HEK293 (cell line): ENCODE data around the gene MBD5.

ENCODE experiments used
- HOXA7 ChIP-seq: sonication (generic); formaldehyde crosslinking; IDR thresholded peaks from 2 replicates; pipeline ENCODE4 v1.8.1; 2022; ENCODE audit warnings: missing genetic modification reagents, borderline replicate concordance
- KLF7 ChIP-seq: fragments of 450-650 bp; formaldehyde crosslinking; IDR thresholded peaks from 2 replicates; pipeline ENCODE4 v1.5.1; 2016; ENCODE audit warnings: missing biosample characterization, missing genetic modification characterization, borderline replicate concordance
- RBAK ChIP-seq: fragments of 450-650 bp; formaldehyde crosslinking; IDR thresholded peaks from 2 replicates; pipeline ENCODE4 v1.5.1; 2016; ENCODE audit warnings: missing biosample characterization, missing genetic modification characterization
- SCRT2 ChIP-seq: fragments of 450-650 bp; formaldehyde crosslinking; IDR thresholded peaks from 2 replicates; pipeline ENCODE4 v1.5.1; 2016; ENCODE audit warnings: missing biosample characterization, missing genetic modification characterization
- ZFP3 ChIP-seq: fragments of 450-650 bp; formaldehyde crosslinking; IDR thresholded peaks from 2 replicates; pipeline ENCODE4 v1.5.1; 2016; ENCODE audit warnings: low read depth, missing biosample characterization, missing genetic modification characterization
- ZIC2 ChIP-seq: fragments of 450-650 bp; formaldehyde crosslinking; IDR thresholded peaks from 2 replicates; pipeline ENCODE4 v1.5.1; 2016; ENCODE audit warnings: missing biosample characterization, missing genetic modification characterization
- ZNF132 ChIP-seq: fragments of 450-650 bp; formaldehyde crosslinking; IDR thresholded peaks from 2 replicates; pipeline ENCODE4 v1.5.1; 2017; ENCODE audit warnings: missing biosample characterization, missing genetic modification characterization, borderline replicate concordance
- ZNF146 ChIP-seq: fragments of 450-650 bp; formaldehyde crosslinking; IDR thresholded peaks from 2 replicates; pipeline ENCODE4 v1.5.1; 2016; ENCODE audit warnings: missing biosample characterization, missing genetic modification characterization
- ZNF184 ChIP-seq: fragments of 450-650 bp; IDR thresholded peaks from 2 replicates; pipeline ENCODE4 v1.5.1; 2018; ENCODE audit warnings: missing biosample characterization, mild to moderate bottlenecking, missing genetic modification characterization
- ZNF24 ChIP-seq: fragments of 450-650 bp; formaldehyde crosslinking; IDR thresholded peaks from 2 replicates; pipeline ENCODE4 v1.5.1; 2016; ENCODE audit warnings: missing biosample characterization, missing genetic modification characterization
- ZNF274 ChIP-seq, 2 experiments: fragments of 200-500 bp in 1 of 2; fragments of 450-650 bp in 1 of 2; sonication (Bioruptor generic) in 1 of 2; formaldehyde crosslinking in 1 of 2; IDR thresholded peaks; 2 replicates each; pipeline versions ENCODE4 v1.5.1 to v1.6.1; 2014 to 2016; ENCODE audit warnings: borderline replicate concordance in 1 of 2, inconsistent platforms in 1 of 2, low read length in 1 of 2, missing biosample characterization in 1 of 2, missing genetic modification characterization in 1 of 2
- ZNF292 ChIP-seq: fragments of 450-650 bp; formaldehyde crosslinking; IDR thresholded peaks from 2 replicates; pipeline ENCODE4 v1.5.1; 2016; ENCODE audit warnings: low read depth, missing biosample characterization, missing genetic modification characterization, borderline replicate concordance
- ZNF341 ChIP-seq: fragments of 450-650 bp; formaldehyde crosslinking; IDR thresholded peaks from 2 replicates; pipeline ENCODE4; 2016; ENCODE audit warnings: low read depth, missing biosample characterization, missing genetic modification characterization
- ZNF350 ChIP-seq: fragments of 450-650 bp; formaldehyde crosslinking; IDR thresholded peaks from 2 replicates; pipeline ENCODE4 v1.5.0; 2017; ENCODE audit warnings: missing biosample characterization, mild to moderate bottlenecking, missing genetic modification characterization
- ZNF391 ChIP-seq: fragments of 450-650 bp; formaldehyde crosslinking; IDR thresholded peaks from 2 replicates; pipeline ENCODE4 v1.5.1; 2016; ENCODE audit warnings: low read depth, missing biosample characterization, missing genetic modification characterization, borderline replicate concordance
- ZNF423 ChIP-seq: fragments of 450-650 bp; formaldehyde crosslinking; IDR thresholded peaks from 2 replicates; pipeline ENCODE4 v1.5.1; 2016; ENCODE audit warnings: missing biosample characterization, missing genetic modification characterization
- ZNF426 ChIP-seq: fragments of 450-650 bp; formaldehyde crosslinking; IDR thresholded peaks from 2 replicates; pipeline ENCODE4 v1.5.1; 2017; ENCODE audit warnings: missing biosample characterization, missing genetic modification characterization, mild to moderate bottlenecking, inconsistent platforms, moderate library complexity
- ZNF473 ChIP-seq: fragments of 450-650 bp; formaldehyde crosslinking; IDR thresholded peaks from 2 replicates; pipeline ENCODE4 v1.5.1; 2017; ENCODE audit warnings: missing biosample characterization, missing genetic modification characterization
- ZNF48 ChIP-seq: fragments of 450-650 bp; formaldehyde crosslinking; IDR thresholded peaks from 2 replicates; pipeline ENCODE4 v1.5.1; 2016; ENCODE audit warnings: missing biosample characterization, missing genetic modification characterization
- ZNF510 ChIP-seq: fragments of 450-650 bp; formaldehyde crosslinking; IDR thresholded peaks from 2 replicates; pipeline ENCODE4 v1.5.1; 2018; ENCODE audit warnings: mild to moderate bottlenecking, missing genetic modification characterization, missing biosample characterization; ENCODE audit not compliant: insufficient replicate concordance
- ZNF529 ChIP-seq: fragments of 450-650 bp; formaldehyde crosslinking; IDR thresholded peaks from 2 replicates; pipeline ENCODE4 v1.5.1; 2017; ENCODE audit warnings: missing genetic modification characterization, missing biosample characterization; ENCODE audit not compliant: insufficient replicate concordance
- ZNF548 ChIP-seq: fragments of 450-650 bp; formaldehyde crosslinking; IDR thresholded peaks from 2 replicates; pipeline ENCODE4 v1.5.1; 2016; ENCODE audit warnings: missing biosample characterization, missing genetic modification characterization
- ZNF621 ChIP-seq: fragments of 450-650 bp; formaldehyde crosslinking; IDR thresholded peaks from 2 replicates; pipeline ENCODE4 v1.5.1; 2017; ENCODE audit warnings: missing biosample characterization, missing genetic modification characterization
- ZNF660 ChIP-seq: fragments of 450-650 bp; IDR thresholded peaks from 2 replicates; pipeline ENCODE4 v1.5.1; 2018; ENCODE audit warnings: missing biosample characterization, mild to moderate bottlenecking, missing genetic modification characterization
- ZNF701 ChIP-seq: fragments of 450-650 bp; formaldehyde crosslinking; IDR thresholded peaks from 2 replicates; pipeline ENCODE4 v1.5.1; 2016; ENCODE audit warnings: missing biosample characterization, missing genetic modification characterization
- TF ChIP-seq, protein P1 (sequence below): IDR thresholded peaks from 2 replicates; pipeline ENCODE4 v1.6.1; 2011; ENCODE audit warnings: mild to moderate bottlenecking, low read depth, low read length, borderline replicate concordance
- TF ChIP-seq, protein P2 (sequence below): fragments of 450-650 bp; formaldehyde crosslinking; IDR thresholded peaks from 2 replicates; pipeline ENCODE4 v1.5.1; 2016; ENCODE audit warnings: missing biosample characterization, missing genetic modification characterization
- TF ChIP-seq, protein P3 (sequence below): fragments of 450-650 bp; IDR thresholded peaks from 2 replicates; pipeline ENCODE4 v1.5.1; 2018; ENCODE audit warnings: missing biosample characterization, mild to moderate bottlenecking, missing genetic modification characterization
- TF ChIP-seq, protein P4 (sequence below): fragments of 450-650 bp; formaldehyde crosslinking; IDR thresholded peaks from 2 replicates; pipeline ENCODE4 v1.5.1; 2016; ENCODE audit warnings: missing biosample characterization, missing genetic modification characterization, borderline replicate concordance
- TF ChIP-seq, protein P5 (sequence below): fragments of 450-650 bp; formaldehyde crosslinking; IDR thresholded peaks from 2 replicates; pipeline ENCODE4 v1.5.1; 2016; ENCODE audit warnings: missing biosample characterization, missing genetic modification characterization, low read depth

The MBD5 gene

DNA sequence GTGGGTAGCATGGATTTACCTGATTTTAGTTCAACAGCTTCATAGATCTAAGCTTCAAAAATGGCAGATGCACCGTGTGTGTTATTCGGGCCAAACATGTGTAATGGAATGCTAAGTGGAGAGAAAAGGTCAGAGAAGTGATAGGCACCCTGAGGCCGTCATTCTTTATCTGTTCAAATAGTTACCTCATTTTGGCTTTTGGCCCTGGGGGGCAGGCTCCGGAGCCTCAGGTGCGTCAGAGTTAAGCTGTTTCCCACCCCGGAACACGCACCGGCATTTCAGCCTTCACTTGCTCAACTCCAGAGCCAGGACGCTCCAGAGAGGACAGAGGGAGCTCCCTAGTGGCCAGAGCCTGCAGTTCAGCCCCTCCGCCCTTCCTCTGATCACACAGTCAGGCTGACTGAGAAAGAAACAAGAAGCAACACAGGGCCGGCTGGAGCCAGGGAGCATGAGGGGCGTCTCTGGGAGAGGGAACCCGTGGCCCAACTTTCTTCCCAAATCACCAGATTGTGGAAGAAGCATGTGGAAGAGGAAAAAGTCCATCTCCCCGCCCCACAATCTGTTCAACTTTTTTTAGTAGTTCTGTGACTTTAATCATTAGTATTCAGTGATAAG, 488.5 kb downstream of the MBD5 start (continued):
- TF ChIP-seq, protein P1, sequence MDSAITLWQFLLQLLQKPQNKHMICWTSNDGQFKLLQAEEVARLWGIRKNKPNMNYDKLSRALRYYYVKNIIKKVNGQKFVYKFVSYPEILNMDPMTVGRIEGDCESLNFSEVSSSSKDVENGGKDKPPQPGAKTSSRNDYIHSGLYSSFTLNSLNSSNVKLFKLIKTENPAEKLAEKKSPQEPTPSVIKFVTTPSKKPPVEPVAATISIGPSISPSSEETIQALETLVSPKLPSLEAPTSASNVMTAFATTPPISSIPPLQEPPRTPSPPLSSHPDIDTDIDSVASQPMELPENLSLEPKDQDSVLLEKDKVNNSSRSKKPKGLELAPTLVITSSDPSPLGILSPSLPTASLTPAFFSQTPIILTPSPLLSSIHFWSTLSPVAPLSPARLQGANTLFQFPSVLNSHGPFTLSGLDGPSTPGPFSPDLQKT = no peak
- TF ChIP-seq ZNF184 (tag by site-specific recombination) (0 out of 2 replicates have a peak, but pooled peaks have one; percentile 8), ZNF350 (no peak), ZIC2 (no peak), ZNF473 (tag by site-specific recombination) (no peak), ZNF426 (no peak), ZNF146 (tag by site-specific recombination) (no peak), ZNF660 (tag by site-specific recombination) (0 out of 2 replicates have a peak, but pooled peaks have one; percentile 47), HOXA7 (no peak), ZNF132 (tag by site-specific recombination) (no peak), ZNF391 (tag by site-specific recombination) (no peak), ZNF529 (no peak), ZNF701 (tag by site-specific recombination) (no peak), ZNF292 (tag by site-specific recombination) (no peak), ZNF621 (tag by site-specific recombination) (no peak), ZNF423 (tag by site-specific recombination) (no peak), ZNF274 (IDR thresholded peaks at IDR 0.05; ENCODE audit: low read length) (no peak), ZNF274 (tag by site-specific recombination; IDR thresholded peaks at IDR 0.05; ENCODE audit: borderline replicate concordance) (no peak), RBAK (tag by site-specific recombination) (no peak), ZNF341 (tag by site-specific recombination) (no peak), SCRT2 (peak; percentile 54; the same call in 1 of the 2 replicates), ZNF24 (peak; percentile 70; the same call in 1 of the 2 replicates), KLF7 (tag by site-specific recombination) (no peak), ZNF48 (tag by site-specific recombination) (no peak), ZNF510 (no peak), ZNF548 (tag by site-specific recombination) (no peak), ZFP3 (tag by site-specific recombination) (no peak)
- TF ChIP-seq, protein P2, sequence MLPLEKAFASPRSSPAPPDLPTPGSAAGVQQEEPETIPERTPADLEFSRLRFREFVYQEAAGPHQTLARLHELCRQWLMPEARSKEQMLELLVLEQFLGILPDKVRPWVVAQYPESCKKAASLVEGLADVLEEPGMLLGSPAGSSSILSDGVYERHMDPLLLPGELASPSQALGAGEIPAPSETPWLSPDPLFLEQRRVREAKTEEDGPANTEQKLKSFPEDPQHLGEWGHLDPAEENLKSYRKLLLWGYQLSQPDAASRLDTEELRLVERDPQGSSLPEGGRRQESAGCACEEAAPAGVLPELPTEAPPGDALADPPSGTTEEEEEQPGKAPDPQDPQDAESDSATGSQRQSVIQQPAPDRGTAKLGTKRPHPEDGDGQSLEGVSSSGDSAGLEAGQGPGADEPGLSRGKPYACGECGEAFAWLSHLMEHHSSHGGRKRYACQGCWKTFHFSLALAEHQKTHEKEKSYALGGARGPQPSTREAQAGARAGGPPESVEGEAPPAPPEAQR = no peak
- TF ChIP-seq, protein P3, sequence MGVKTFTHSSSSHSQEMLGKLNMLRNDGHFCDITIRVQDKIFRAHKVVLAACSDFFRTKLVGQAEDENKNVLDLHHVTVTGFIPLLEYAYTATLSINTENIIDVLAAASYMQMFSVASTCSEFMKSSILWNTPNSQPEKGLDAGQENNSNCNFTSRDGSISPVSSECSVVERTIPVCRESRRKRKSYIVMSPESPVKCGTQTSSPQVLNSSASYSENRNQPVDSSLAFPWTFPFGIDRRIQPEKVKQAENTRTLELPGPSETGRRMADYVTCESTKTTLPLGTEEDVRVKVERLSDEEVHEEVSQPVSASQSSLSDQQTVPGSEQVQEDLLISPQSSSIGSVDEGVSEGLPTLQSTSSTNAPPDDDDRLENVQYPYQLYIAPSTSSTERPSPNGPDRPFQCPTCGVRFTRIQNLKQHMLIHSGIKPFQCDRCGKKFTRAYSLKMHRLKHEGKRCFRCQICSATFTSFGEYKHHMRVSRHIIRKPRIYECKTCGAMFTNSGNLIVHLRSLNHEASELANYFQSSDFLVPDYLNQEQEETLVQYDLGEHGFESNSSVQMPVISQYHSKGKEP (tag by site-specific recombination) = no peak
- TF ChIP-seq, protein P4, sequence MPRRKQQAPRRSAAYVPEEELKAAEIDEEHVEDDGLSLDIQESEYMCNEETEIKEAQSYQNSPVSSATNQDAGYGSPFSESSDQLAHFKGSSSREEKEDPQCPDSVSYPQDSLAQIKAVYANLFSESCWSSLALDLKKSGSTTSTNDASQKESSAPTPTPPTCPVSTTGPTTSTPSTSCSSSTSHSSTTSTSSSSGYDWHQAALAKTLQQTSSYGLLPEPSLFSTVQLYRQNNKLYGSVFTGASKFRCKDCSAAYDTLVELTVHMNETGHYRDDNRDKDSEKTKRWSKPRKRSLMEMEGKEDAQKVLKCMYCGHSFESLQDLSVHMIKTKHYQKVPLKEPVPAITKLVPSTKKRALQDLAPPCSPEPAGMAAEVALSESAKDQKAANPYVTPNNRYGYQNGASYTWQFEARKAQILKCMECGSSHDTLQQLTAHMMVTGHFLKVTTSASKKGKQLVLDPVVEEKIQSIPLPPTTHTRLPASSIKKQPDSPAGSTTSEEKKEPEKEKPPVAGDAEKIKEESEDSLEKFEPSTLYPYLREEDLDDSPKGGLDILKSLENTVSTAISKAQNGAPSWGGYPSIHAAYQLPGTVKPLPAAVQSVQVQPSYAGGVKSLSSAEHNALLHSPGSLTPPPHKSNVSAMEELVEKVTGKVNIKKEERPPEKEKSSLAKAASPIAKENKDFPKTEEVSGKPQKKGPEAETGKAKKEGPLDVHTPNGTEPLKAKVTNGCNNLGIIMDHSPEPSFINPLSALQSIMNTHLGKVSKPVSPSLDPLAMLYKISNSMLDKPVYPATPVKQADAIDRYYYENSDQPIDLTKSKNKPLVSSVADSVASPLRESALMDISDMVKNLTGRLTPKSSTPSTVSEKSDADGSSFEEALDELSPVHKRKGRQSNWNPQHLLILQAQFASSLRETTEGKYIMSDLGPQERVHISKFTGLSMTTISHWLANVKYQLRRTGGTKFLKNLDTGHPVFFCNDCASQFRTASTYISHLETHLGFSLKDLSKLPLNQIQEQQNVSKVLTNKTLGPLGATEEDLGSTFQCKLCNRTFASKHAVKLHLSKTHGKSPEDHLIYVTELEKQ (tag by site-specific recombination) = no peak
- TF ChIP-seq, protein P5, sequence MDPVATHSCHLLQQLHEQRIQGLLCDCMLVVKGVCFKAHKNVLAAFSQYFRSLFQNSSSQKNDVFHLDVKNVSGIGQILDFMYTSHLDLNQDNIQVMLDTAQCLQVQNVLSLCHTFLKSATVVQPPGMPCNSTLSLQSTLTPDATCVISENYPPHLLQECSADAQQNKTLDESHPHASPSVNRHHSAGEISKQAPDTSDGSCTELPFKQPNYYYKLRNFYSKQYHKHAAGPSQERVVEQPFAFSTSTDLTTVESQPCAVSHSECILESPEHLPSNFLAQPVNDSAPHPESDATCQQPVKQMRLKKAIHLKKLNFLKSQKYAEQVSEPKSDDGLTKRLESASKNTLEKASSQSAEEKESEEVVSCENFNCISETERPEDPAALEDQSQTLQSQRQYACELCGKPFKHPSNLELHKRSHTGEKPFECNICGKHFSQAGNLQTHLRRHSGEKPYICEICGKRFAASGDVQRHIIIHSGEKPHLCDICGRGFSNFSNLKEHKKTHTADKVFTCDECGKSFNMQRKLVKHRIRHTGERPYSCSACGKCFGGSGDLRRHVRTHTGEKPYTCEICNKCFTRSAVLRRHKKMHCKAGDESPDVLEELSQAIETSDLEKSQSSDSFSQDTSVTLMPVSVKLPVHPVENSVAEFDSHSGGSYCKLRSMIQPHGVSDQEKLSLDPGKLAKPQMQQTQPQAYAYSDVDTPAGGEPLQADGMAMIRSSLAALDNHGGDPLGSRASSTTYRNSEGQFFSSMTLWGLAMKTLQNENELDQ (tag by site-specific recombination) = no peak
